Activated CD4-positive, alpha-beta T cell treated with anti-CD3 and anti-CD28 coated beads for 24 hours (primary cell): Measurements from ENCODE around the gene KPTN.

Source experiments
- DNase-seq, 2 donors: peaks; one replicate each; pipeline ENCODE4 v3.0.0-alpha.2; 2020; ENCODE audit warnings: low read depth in 2 of 2

The KPTN gene

DNA sequence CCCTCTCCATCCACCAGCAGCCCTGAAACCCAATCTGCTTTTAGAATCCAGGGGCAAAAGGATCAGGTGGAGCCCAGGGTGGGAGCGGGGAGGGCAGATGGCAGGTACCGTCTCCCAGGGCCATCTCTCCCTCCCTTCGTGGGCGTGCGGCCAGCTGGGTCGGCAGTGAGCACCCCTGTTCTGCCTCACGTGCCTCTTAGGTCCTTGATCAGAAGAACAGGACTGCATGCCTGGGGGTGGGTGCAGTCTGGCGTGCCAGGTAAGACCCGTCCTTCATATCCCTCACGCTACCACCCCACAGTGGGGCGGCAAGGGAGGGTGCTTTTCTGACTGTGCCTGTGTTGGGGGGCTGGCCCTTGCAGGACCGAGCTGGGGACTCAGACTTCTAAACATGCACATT, 14.3 kb downstream of the KPTN start:
- DNase-seq = no peak

DNA sequence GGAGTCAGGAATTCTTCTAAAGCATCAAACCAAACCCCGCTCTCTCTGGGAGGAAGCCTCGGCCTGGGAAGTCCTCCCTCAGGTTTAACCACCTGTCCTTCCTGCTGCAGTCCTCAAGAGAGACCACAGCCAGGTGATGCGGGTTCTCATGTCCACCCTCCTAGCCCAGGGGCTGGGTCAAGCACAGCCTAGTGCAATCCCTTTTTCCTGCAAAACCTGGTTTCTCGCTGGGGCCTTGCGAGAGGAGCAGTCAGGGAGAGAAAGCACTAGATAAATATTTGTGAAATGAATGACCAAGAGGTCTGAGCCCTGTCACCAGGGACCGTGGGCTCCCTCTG, 14.7 kb downstream of the KPTN start:
- DNase-seq = no peak

GRCh38 chr19:47467914-47468313, 16.1 kb downstream of the KPTN start:
- DNase-seq = no peak

GRCh38 chr19:47465957-47466356, 18.1 kb downstream of the KPTN start:
- DNase-seq = no peak

GRCh38 chr19:47464675-47465419, 19.2 kb downstream of the KPTN start:
- DNase-seq = no peak

- no peak for DNase-seq
Measured at GRCh38 chr19:47461876-47462275, 22.1 kb downstream of the KPTN start.

- no peak for DNase-seq
Measured at GRCh38 chr19:47459477-47459876, 24.5 kb downstream of the KPTN start.

DNA sequence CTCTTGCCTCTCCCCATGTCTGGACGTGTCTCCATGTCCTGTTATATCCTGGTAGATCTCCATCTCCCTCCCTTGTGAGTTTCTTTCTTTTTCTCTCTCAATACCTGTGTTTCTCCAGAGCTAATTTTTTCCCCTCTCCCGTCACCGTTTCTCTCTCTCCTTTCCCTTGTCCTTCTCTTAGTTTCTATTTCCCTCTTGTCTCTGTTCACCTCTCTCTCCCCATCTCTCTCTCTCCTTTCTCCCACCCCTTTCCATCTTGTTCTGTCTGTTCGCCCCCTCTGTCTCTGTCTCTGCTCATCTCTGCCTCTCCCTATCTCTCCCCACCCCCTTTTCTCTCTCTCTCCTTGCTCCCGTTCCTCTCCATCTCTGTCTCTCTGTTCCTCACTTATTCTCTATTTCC, 25.3 kb downstream of the KPTN start:
- no peak for DNase-seq

DNA sequence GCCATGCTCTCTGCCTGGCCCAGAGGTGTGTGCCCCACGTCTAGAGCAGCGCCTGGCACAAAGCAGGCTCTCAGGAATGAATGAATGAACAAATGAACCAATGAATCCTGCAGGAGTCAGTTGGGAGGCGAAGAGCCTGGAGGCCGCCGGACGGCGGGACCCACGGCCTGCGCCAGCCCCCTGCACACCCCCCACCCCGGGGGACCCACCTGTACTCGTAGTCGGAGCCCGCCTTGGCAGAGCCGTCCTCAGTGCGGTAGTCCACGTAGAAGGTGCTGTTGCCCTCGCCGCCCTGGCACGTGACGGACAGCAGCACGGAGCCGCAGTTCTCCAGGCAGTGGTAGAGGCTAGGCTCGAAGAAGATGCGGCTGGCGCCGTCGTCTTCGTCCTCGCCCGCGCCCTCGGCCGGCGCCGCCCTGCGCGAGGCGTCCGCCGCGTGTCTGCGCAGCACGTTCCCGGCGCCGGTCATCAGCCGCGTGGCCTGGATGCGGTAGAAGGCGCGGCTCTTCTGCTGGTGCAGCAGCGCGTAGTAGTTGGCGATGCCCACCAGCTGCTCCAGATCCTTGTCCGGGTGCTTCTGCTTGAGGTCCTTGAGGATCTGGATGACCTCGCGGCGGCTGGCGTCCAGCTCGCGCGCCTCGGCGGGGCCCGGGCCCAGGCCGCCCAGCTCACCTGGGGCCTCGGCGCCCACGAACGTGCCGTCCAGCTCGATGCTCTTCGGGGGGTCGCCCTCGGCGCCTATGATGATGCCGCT, 27.1 kb downstream of the KPTN start:
- DNase-seq = no peak

- no peak for DNase-seq
Measured at GRCh38 chr19:47450478-47450877, 33.5 kb downstream of the KPTN start.

GRCh38 chr19:47448360-47448727, 35.7 kb downstream of the KPTN start:
- DNase-seq = no peak

- peak in 1 of 2 donors; percentile 31 for DNase-seq
Measured at GRCh38 chr19:47447470-47448359, 36.3 kb downstream of the KPTN start.

GRCh38 chr19:47446534-47447469, 37.2 kb downstream of the KPTN start:
- no peak for DNase-seq

GRCh38 chr19:47445937-47446402, 38.0 kb downstream of the KPTN start:
- peak in 1 of 2 donors; percentile 33 for DNase-seq

DNA sequence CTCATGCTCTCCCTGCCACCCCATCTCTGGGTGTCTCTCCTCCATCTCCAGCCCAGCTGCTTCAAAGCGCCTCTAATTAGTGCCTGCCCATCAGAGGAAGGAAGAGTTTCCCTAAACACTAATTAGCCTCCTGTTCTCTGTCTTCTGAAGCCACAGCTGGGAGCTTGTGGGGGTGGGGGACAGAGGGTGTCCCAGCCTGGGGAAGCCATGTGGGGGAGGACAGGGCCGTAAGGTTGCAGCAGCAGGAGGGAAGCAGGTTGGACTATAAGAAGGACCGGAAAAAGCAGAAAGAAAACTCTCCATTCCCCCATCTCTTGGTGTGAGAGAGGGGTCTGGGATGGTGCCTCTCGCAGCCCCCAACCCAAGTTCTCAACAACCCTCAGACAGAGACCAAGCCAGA, 38.5 kb downstream of the KPTN start:
- no peak for DNase-seq

DNA sequence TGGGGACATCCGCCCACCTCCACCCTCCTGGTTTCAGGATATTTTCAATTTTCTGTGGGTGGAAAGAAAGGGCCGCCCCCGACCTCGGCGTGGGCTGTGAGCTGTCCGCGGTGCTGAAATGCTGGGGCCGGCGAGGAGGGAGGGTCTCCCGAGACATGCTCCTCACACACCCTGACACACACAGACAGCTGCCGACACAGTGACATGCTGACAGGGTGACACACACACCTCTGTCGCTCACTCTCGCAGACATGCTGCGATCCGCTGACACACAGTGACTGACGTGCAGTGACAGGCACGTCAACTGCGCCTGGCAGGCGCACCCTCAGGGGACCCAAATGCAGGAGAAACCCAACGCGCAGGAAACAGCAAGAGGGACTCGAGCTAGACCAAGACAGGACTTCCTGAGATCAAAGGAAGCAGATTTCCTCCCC, 39.6 kb downstream of the KPTN start:
- no peak for DNase-seq

DNA sequence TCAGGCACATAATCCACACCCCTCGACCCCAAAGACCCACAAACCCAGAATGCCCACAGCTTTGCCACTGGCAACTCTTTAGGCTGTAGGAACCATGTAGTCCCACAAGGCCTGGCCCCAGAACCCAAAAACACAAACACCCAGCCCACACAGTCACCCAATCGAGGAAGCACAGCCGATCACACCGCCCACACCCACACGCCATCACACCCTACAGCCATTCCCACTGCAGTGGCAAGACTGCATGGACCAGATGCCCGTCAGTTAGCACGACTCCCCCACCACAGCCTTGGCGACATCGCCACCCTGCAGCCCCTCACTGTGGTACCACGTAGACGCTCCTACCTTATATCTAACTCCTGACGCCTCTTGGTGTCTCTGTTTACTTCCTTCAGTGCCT, 40.7 kb downstream of the KPTN start:
- no peak for DNase-seq

DNA sequence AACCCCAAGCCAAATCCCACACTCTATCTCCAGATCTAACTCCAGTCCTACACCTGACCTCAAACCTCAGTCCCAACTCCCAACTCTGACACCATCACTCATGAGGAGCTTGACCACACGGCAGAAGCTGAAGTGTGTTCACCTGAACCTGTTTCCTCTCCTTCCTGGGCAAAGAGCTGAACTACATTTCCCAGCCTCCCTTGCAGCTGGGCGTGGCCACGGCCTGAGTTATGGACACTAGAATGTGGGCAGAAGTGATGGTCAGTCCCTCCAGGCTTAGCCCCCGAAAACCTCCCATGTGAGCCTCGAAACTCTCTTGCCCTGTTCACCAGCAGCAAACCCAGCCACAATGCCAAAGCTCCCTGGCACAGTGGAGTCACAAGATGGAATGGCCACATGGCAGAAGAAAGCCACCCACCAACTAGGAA, 45.2 kb downstream of the KPTN start:
- no peak for DNase-seq

DNA sequence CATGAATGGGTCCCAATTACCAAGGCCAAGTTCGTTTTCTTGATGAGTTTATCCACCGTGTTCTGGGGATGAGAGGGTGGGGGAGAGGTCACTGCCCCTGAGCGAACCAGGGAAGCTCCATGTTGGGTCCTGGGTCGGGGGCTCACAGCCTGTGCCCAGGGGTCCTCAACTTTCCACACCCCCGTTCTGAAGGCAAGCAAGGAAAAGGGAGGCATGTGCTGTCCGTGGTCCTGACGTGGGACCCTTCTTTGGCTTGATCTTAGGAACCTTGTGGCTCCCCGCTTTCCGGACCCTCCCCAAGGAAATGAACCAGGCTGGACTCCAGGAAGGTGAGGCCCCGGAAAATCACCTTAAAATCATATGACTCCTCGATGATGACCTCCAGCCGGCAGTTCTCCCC, 46.5 kb downstream of the KPTN start:
- DNase-seq = no peak

DNA sequence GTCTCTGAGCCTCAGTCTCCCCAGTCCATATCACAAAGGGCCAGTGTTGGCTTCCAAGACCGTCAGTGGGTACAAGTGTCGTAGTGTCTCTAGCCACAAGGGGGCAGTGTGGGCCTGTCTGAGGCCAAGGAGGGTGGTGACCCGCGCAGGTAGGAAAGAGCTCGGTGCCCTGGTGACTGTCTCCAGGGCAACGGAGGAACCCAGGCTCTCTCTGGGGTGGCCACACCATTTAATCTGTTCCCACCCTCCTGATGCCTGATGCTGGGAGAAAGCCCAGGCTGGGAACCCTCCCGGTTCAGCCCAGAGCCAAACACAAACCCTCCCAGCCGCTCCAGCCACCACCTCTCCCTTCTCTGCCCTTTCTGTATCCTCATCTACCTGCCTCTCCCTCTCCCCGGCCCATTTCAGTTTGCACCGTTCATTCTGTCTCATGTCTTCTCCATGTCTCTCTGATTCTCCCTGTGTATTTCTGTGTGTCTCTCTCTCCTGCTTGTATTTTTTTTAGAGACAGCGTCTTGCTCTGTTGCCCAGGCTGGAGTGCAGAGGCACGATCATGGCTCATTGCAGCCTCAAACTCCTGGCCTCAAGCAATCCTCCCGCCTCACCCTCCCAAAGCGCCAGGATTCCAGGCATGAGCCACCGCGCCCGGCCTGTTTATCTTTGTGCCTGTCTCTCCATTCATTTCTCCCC, 47.2 kb downstream of the KPTN start:
- peak; percentile 81 to 82 for DNase-seq
